Astrocyte (in vitro differentiated cells and primary cell): Measurements from ENCODE around the gene ARHGAP11A. TPM values are rescaled to one million over a fixed set of nuclear protein-coding genes. Genes with fewer than 3 reads are reported as not detected.

Source experiments
- total RNA-seq: library from RNA; stranded (reverse); gene quantifications from 2 replicates; pipeline ENCODE4 v1.2.1, GENCODE V29; 2021

ARHGAP11A gene
- total RNA-seq, 1 donor from 2014 or later: 15.5 TPM

Other genes with a start within 250 kb of the ARHGAP11A start
- 0.77 and 0.87 TPM in 2 replicates for gene GOLGA8K, start 212.2 kb upstream of the ARHGAP11A start, total RNA-seq
- gene GOLGA8O, start 159.9 kb upstream of the ARHGAP11A start, total RNA-seq: 1.2 and 2.5 TPM in 2 replicates
- 3.0 and 5.0 TPM in 2 replicates for gene GOLGA8N, start 22.0 kb upstream of the ARHGAP11A start, total RNA-seq
- 12.1 and 14.7 TPM in 2 replicates for gene SCG5, start 26.2 kb downstream of the ARHGAP11A start, total RNA-seq
- gene GREM1, start 102.5 kb downstream of the ARHGAP11A start, total RNA-seq: 74.5 and 112 TPM in 2 replicates